T-helper 1 cell treated with Interleukin-12 subunit alpha and Interleukin-12 subunit beta and Interleukin-4 antibody, amounts not matched to agents 30 μg/mL and 1 μg/mL, for 36 hours (primary cell): ENCODE measurements around the gene STAB1.

ENCODE experiments used
- H3K27ac Mint-ChIP-seq: one replicate; pipeline ENCODE4 v1.8.0; 2021; ENCODE audit warnings: mild to moderate bottlenecking, mixed read lengths
- H3K27me3 Mint-ChIP-seq: one replicate; pipeline ENCODE4 v1.8.0; 2021; ENCODE audit warnings: low read depth, mixed read lengths
- H3K36me3 Mint-ChIP-seq: one replicate; pipeline ENCODE4 v1.8.0; 2021; ENCODE audit warnings: low read depth, mixed read lengths
- H3K4me1 Mint-ChIP-seq: one replicate; pipeline ENCODE4 v1.8.0; 2021; ENCODE audit warnings: low read depth, mixed read lengths
- H3K4me3 Mint-ChIP-seq: one replicate; pipeline ENCODE4 v1.8.0; 2021; ENCODE audit warnings: mild to moderate bottlenecking, moderate library complexity, mixed read lengths
- H3K9me3 Mint-ChIP-seq: one replicate; pipeline ENCODE4 v1.8.0; 2021; ENCODE audit warnings: mixed read lengths

STAB1 gene

DNA sequence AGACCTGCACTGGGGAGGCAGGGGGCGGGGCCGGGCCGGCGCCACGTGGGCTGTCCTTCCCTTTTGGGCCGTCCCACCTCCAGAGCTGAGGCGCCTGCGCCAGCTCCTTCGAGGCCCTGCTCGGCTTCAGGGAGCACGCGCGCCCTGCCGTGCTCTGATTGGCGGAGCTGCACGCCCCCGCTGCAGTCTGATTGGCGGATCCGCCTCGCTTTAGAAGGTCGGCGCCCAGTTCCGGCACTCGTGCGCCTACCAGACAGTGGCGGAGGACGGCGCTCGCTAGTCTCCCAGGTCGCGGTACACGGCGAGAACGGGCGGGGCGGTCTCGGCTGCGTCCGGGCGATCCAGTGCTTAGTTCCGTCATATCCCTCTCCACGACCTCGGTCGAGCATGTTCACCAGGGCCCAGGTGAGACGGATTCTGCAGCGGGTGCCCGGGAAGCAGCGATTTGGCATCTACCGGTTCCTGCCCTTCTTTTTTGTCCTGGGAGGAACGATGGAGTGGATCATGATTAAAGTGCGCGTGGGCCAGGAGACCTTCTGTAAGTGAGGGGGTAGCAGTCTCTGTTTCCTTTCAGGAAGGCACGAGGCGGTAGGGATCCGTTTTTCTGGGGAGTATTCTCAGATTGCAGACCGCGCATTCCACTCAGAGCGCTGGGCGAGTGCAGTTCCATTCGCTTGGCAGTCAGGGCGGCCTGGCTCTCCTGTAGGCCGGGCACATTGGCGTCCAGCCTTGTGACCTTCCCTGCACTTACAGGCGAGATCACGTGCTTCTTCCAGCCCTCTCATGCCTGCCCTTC lies 41.4 kb downstream of the STAB1 start, which contains the start of gene UQCC5:
Gene UQCC5 (plus strand): TSS at position 237 of the 796 bp plus-strand sequence. CDS start 151 bp downstream, at position 388.
- peaks cover 17% of the 10 kb centered on the region for H3K36me3 Mint-ChIP-seq
- H3K27me3 Mint-ChIP-seq, result no peaks in the 10 kb centered on the region
- H3K4me1 Mint-ChIP-seq, result peaks cover 39% of the 10 kb centered on the region
- peak within 1 kb of the TSS; percentile 99 for H3K27ac Mint-ChIP-seq
- H3K4me3 Mint-ChIP-seq, result peak within 1 kb of the TSS; percentile 99
- H3K9me3 Mint-ChIP-seq, result no peaks in the 10 kb centered on the region

DNA sequence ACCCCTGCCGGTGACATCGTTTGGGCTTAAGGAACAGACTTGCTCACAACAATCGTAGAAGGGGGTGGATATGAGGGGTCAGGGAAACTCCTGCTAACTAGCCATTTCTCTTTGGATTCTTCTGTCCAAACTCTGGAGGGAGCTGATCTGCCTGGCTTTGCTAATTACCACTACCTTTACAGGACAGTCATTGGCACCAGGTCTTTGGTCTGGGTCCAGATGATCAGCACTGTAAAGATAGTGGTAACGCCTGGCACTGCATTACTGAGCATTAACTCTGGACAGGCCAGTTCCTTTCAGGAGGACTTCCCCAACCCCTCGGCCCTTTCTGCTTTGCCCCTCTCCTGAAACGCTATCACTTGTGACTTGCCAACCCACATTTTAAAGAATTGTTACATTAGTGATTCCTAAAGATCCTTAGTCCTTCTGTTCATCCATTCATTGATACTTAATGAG lies 42.1 kb downstream of the STAB1 start:
- Mint-ChIP-seq H3K9me3 (no peaks in the 10 kb centered on the region), H3K4me1 (peaks cover 36% of the 10 kb centered on the region), H3K27me3 (no peaks in the 10 kb centered on the region), H3K36me3 (peaks cover 20% of the 10 kb centered on the region), H3K4me3 (peak overlapping the region; percentile 99), H3K27ac (peak overlapping the region; percentile 99)

DNA sequence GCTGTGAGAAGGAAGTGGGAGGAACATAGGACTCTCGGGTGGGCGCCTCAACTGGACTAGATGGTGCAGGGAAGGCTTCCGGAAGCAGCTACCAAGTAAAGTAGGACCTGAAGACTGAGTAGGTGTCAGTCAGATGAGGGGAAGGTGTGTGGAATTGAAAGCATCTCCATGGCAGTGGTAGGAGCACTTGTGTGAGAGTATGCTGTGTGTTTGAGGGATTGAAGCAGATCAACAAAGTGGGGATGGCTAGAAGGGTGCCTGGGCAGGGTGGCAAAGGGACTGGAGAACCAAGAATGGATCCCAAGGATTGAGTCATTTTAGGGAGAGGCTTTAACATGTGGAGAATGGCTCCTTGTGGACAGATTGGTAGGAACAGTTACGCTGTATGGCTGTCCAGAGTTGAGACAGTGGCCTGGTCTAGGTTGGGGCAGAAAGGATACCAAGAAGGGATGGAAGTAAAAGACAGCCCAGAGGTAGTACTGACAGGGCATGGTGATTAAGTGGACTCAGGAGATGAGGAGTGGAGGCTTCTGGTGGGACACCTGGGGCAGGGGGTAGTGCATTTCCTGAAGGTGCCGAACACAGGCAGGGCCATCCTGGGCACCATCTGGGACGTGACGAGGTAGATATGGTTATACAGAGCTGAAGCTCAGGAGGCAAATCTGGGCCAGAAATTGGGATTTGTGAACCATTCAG lies 42.7 kb downstream of the STAB1 start:
- H3K27me3 Mint-ChIP-seq, result no peaks in the 10 kb centered on the region
- peak overlapping the region; percentile 99 for H3K27ac Mint-ChIP-seq
- H3K9me3 Mint-ChIP-seq, result no peaks in the 10 kb centered on the region
- peaks cover 31% of the 10 kb centered on the region for H3K4me1 Mint-ChIP-seq
- H3K36me3 Mint-ChIP-seq, result peaks cover 20% of the 10 kb centered on the region
- peak overlapping the region; percentile 99 for H3K4me3 Mint-ChIP-seq

DNA sequence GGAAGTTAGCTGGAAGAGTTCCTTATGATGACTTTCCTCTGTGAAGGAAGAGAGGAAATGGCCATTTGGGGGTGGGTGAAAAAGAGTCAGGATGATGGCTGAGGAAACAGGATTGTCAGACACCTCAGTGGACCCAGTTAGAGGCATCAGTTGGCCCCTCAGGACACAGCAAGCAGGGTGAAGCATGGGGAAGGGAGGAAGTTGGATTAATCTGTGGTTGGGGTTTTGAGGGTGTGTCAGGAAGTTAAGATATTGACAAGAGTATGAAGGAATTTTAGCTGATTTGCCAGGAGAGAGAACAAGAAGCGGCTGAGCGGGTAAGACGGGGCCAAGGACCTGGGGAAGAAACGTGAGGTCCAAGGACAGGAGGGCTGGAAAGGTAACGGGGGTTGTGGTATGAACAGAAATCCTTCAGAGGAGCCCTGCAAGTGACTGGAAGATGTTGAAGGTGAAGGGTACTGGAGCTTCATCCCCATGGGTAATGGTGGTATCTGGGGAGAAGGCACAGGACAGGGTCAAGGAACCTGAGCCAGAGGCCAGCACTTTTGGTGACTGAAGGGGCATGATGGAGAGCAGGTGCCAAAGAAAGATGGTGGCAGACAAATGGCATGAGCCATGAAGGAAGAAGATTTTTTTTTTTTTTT lies 44.0 kb downstream of the STAB1 start:
- Mint-ChIP-seq H3K4me3 (peak overlapping the region; percentile 53), H3K4me1 (peaks cover 31% of the 10 kb centered on the region), H3K27ac (peak overlapping the region; percentile 51), H3K27me3 (no peaks in the 10 kb centered on the region), H3K36me3 (peaks cover 20% of the 10 kb centered on the region), H3K9me3 (no peaks in the 10 kb centered on the region)

DNA sequence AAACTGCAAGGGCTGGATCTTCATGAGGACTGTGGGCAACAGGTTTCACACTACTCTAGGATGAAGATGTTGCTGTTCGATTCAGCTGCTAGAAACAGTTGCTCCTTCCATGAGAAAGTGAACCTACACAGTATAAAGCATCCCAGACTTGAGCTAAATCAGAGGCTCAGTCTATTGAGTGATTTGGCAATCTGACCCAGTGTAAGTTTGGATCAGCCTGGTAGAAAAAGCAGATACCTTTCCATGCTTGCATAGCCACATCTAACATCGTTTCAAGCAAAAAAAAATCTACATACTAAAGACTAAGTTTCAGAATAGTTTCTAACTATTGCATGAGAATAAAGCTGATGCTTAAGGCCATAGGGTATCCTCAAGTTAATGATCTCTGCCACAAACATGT lies 45.9 kb downstream of the STAB1 start:
- Mint-ChIP-seq H3K4me1 (peaks cover 23% of the 10 kb centered on the region), H3K36me3 (peaks cover 25% of the 10 kb centered on the region), H3K4me3 (no peak overlapping the region), H3K27ac (peak overlapping the region; percentile 22), H3K9me3 (no peaks in the 10 kb centered on the region), H3K27me3 (no peaks in the 10 kb centered on the region)

DNA sequence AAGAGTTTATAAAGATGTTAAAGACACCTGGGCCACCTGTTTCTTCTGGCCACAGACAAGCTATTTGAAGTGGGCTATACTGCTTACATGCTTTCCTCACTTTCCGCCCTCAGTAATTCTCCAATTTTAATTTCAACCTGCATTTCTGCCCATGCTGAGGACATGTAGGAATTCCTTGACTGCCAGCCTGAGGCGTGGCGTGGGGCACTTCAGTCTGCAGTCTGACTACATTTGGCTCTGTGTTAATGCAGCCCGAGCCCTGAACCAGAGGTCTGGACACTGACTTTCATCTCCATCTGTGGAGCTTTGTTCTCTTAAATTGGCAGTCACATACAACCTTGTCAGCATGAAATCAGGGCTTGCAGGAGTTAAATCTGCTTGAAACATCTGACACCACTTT lies 49.8 kb downstream of the STAB1 start:
- Mint-ChIP-seq H3K36me3 (peaks cover 19% of the 10 kb centered on the region), H3K27ac (no peak overlapping the region), H3K27me3 (no peaks in the 10 kb centered on the region), H3K4me1 (peaks cover 2% of the 10 kb centered on the region), H3K4me3 (no peak overlapping the region), H3K9me3 (no peaks in the 10 kb centered on the region)

DNA sequence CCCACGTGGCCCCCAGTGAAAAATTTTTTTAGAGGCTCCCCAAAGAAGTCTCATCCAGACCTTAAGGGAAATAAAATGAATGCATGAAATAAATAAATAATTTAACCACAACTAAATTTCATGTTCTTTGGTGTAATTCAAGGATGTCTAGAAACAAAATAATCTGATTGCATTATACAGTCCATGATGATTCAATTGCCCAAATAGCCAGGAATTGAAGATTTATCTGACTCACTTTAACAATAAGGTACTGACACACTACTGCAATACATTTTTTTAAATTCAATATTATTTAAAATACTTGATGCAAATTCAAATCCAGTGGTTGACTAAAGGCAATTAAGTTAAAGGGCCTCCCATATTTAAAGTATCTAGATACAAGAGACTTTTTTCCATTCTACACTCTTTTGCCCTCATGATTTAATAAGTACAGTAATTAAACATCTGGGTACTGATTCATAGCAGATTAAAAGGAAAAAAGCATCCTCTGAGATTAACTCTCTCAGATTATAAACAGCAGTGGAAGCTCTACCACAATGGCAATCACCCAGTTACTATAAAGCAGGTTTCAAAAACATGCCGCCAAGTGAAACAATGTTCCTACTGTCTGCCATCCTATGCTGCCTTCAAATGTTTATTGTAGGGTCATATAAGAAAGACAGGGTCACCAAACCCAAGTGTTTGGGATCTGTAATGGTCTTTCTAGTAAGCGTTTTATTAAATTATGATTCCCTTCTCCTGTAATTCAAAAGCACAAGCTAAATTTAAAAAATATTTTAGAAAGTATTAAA lies 51.2 kb downstream of the STAB1 start:
- Mint-ChIP-seq H3K9me3 (no peaks in the 10 kb centered on the region), H3K27me3 (no peaks in the 10 kb centered on the region), H3K27ac (no peak overlapping the region), H3K36me3 (peaks cover 21% of the 10 kb centered on the region), H3K4me1 (peaks cover 2% of the 10 kb centered on the region), H3K4me3 (no peak overlapping the region)

DNA sequence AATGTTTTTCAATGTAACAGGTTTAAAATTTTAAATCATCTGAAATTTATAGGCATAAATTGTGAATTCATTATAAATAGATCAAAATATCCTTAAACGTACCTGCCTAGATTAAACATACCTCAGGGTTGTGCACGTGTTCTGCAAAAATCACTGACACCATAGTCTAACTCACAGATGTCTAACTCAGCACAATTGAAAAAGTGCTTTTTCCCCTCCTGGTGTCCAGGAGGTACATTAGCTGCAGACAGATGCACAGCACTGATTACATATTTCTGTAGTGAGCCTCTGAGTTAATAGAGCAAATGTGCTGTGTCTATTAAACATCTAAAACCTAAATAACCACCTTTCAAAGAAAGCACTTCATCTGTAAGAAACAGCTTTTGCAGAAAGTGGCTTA lies 52.0 kb downstream of the STAB1 start:
- H3K4me1 Mint-ChIP-seq, result peaks cover 2% of the 10 kb centered on the region
- H3K27ac Mint-ChIP-seq, result no peak overlapping the region
- no peak overlapping the region for H3K4me3 Mint-ChIP-seq
- H3K27me3 Mint-ChIP-seq, result no peaks in the 10 kb centered on the region
- H3K9me3 Mint-ChIP-seq, result no peaks in the 10 kb centered on the region
- H3K36me3 Mint-ChIP-seq, result peaks cover 20% of the 10 kb centered on the region

DNA sequence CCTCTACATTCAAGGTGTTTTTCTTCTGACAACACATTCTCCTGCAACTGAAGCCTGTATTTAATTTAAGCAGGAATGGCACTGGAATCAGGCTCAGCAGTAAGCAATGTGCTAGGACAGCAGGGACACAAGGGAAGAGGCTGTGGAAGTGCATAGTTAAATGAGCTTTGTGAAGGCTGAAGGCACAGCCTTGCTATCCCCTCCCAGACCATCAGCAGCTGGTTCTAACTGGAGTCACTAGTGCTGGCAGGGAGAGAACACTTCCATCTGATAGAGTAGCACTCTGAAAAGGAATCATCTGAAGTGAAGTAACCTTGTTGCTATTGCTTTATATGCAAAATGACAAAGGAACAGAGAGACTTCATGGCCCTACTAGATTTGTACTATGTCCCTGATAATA lies 56.0 kb downstream of the STAB1 start:
- H3K4me1 Mint-ChIP-seq, result peaks cover 2% of the 10 kb centered on the region

DNA sequence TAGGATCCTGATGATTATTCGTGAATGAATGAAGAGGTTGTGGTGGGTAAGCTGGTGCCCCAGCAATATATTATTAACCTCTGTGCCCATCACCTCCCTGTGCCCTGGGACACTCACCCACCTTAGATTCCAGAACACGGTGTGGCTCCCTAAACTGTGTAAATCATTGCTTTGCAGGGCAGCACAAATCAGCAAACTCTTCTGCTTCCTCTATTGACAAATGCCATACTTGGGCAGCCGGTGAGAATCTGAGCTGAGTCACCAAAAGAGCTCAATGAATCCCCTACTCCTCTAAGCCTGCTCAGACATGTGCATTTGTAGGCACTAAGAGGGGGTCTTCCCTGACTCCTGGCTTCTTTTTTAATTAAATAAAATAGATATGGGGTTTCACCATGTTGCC lies 57.0 kb downstream of the STAB1 start:
- Mint-ChIP-seq H3K27ac (peak overlapping the region; percentile 62), H3K4me3 (no peak overlapping the region), H3K36me3 (peaks cover 24% of the 10 kb centered on the region), H3K27me3 (no peaks in the 10 kb centered on the region), H3K4me1 (peaks cover 2% of the 10 kb centered on the region), H3K9me3 (no peaks in the 10 kb centered on the region)

More for the DNA sequence above, 56.0 kb downstream of the STAB1 start:
- H3K36me3 Mint-ChIP-seq, result peaks cover 23% of the 10 kb centered on the region
- no peak overlapping the region for H3K4me3 Mint-ChIP-seq
- no peaks in the 10 kb centered on the region for H3K9me3 Mint-ChIP-seq
- H3K27me3 Mint-ChIP-seq, result no peaks in the 10 kb centered on the region
- H3K27ac Mint-ChIP-seq, result no peak overlapping the region

DNA sequence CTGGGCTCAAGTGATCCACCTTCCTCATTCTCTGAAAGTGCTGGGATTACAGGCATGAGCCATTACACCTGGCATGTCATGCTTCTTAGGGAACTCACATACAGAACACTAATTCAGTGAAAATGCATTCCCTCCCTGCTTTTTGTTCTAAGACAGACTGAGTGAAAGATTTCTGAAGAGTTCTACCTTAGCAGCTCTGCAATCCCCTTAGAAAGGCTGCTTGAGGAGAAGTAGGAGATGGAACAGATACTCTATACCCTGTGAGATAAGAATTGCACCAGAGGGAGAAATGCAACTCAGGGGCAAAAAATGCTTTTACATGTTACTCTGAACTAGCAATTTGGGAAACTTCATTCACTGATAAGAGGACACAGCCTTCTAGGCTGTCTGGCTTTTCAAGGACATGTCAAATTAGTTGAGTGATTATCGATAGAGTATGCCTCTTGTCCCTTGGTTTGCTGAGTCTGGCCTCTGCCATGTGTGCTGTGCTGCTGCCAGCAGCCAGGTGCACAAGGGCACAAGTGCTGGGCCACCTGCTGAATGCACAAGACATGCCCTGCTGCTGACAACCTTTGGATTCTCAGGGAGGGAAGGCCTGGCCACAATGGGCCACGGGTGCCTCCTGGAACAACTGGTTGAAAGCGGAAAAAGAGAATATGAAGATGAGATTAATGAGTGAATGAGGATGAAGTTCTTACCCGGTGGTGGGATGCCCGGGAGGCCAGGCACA lies 59.1 kb downstream of the STAB1 start:
- no peak overlapping the region for H3K4me3 Mint-ChIP-seq
- no peak overlapping the region for H3K27ac Mint-ChIP-seq
- H3K4me1 Mint-ChIP-seq, result no peaks in the 10 kb centered on the region
- H3K27me3 Mint-ChIP-seq, result no peaks in the 10 kb centered on the region
- no peaks in the 10 kb centered on the region for H3K9me3 Mint-ChIP-seq
- H3K36me3 Mint-ChIP-seq, result peaks cover 26% of the 10 kb centered on the region

DNA sequence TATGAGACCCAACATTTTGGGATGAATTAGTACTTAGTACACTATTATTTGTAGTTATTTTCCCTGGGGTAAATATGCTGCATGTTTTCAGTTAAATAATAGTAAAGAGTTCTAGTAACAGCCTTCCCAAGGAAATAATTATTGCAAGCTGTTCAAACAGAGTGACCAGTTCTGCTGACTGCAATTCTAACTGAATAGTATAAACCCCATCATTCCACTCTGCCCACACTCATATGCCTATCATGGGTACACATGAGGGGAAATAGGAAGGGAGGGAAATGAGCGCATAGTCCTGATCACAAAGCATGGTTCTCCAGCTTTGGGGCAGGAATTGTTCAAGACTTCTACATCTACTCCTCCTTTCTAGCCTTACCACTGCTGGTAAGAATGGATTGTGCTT lies 59.9 kb downstream of the STAB1 start:
- Mint-ChIP-seq H3K9me3 (no peaks in the 10 kb centered on the region), H3K27me3 (no peaks in the 10 kb centered on the region), H3K4me3 (no peak overlapping the region), H3K4me1 (no peaks in the 10 kb centered on the region), H3K27ac (no peak overlapping the region), H3K36me3 (peaks cover 33% of the 10 kb centered on the region)

DNA sequence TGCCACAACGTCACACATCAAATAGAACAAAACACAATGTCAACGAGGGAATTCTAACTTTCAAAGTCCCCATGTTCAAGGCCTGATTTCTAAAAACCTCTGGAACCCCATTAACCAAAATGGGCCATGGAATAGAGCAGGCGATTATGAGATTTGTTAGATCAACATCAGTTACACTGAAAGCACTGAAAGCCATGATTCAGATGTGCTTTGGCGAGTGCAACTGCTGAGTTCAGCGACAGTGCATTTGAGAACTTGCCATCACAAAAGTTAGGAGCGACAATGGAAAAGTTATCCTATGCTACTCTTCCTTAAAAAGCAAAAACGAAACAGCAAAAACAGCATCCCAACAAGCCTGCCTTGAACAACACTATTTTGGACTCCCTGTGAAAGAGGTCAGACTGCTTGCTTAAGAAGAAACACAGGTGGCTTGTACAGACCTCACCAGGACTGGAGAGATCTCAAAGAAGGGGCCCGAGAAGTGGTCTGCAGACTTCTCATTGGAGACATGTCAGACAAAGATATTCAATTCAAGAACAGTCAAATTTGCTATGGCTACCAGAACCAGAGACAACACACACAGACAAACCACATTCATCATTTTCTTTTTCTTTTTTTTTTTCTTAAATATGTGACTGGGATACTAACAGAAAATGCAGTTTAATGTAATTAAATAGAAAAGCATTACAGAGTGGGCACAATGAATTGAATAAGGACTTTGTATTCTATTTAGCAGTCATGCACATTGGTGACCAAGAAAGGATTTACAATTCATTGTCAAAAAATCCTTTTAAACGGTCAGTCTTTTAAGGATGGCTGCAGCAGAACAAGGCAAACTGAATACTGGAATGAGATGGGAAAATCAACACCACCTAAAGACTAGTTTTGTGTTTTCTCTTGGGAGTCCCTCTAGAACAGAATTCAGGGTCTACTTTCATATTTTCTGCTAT lies 62.1 kb downstream of the STAB1 start:
- Mint-ChIP-seq H3K4me1 (no peaks in the 10 kb centered on the region), H3K27me3 (no peaks in the 10 kb centered on the region), H3K27ac (no peak overlapping the region), H3K9me3 (no peaks in the 10 kb centered on the region), H3K36me3 (peaks cover 40% of the 10 kb centered on the region), H3K4me3 (no peak overlapping the region)
